NCI-H510A (cell line): ENCODE results near the gene ZNF839.
"Not testable (repeated sequence)": the region's sequence is repeated elsewhere in the genome, so short reads cannot be mapped to it uniquely, and the experiment has no call there.

Source experiments
- DNase-seq: peaks from one replicate; lab custom pipeline; 2025; lab: John Stamatoyannopoulos, UW

Gene ZNF839

DNA sequence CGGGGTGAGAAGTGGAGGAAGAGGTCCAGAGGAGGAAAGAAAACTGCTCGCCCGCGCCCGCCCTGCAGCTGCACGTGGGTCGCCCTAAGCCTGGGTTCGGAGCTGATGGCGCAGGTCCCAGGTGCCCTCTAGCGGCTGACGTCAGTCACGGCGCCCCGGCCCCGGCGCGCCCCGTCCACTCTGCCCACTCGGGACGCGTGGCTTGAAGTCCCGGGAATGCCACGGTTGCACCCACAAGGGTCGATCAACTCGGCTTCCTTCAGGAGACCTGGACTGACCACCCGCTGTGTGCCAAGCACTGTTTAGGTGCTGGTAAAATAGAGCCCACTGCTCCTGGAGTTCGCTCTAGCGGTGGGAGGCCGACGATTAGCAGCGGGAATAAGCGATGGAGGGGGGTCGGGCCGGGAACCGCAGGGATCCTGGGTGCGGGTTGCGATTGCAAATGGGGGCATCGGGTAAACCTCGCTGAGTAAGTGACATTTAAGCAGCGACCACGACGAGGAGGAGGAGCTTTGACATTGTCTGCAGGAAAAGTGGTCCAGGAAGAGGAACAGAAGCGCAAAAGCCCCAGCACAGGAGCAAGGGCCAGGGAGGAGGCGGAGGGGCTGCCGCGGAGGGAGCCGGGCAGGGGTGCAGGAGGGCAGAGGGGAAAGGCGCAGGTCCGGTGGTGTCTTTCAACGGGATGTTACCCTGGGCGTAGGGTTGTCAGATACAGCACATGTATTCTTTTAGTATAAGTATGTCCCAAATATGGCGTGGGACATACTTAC is 5.1 kb upstream of the ZNF839 start:
- DNase-seq: peak; percentile 58

- DNase-seq: no peak
These were observed 4.4 kb upstream of the ZNF839 start for GRCh38 chr14:102315121-102315520.

DNA sequence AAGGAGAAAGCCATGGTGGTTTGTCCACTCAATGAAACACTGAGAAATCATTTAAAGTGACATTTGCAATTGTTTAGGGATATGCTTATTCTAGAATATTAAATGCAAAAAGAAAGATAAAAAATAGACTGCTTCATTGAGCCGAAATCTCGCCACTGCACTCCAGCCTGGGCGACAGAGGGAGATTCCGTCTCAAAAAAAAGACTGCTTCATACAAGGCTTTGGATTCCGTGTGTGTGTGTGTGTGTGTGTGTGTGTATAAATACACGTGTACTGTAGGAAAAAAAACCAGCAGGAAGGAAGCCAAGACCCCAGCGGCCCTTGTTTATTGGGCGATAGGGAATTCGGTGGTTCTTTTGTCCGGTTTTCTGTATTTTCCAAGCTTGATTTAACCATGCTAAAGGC is 3.2 kb upstream of the ZNF839 start:
- DNase-seq: no peak

- DNase-seq: peak; percentile 85
These were observed 2.6 kb upstream of the ZNF839 start for GRCh38 chr14:102316743-102317563.

- DNase-seq: no peak
These were observed 1.8 kb upstream of the ZNF839 start for GRCh38 chr14:102317564-102318248.

DNA sequence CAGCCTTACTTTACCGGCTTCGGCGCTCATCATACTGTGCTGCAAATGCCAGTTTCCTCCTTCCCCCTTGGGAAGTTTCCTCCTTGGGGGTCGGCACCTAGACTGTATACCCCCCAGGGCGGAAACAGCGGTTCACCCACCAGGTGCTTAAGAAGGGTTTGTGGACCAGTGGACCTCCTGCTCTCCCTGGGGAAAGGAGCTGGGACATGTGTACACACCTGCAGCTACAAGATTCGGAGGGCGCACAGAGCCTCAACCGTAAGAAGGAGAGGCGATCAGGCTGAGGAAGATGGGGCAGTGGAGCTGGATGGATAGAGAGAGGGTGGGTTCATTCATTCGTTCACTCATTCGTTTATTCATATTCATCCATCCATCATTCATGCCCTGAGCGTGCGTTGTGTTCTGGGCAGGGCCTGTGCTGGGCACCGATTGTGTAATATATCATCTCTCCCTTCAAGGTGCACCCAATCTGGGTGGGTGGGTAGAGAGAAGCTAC is 717 bp upstream of the ZNF839 start:
- no peak for DNase-seq

DNA sequence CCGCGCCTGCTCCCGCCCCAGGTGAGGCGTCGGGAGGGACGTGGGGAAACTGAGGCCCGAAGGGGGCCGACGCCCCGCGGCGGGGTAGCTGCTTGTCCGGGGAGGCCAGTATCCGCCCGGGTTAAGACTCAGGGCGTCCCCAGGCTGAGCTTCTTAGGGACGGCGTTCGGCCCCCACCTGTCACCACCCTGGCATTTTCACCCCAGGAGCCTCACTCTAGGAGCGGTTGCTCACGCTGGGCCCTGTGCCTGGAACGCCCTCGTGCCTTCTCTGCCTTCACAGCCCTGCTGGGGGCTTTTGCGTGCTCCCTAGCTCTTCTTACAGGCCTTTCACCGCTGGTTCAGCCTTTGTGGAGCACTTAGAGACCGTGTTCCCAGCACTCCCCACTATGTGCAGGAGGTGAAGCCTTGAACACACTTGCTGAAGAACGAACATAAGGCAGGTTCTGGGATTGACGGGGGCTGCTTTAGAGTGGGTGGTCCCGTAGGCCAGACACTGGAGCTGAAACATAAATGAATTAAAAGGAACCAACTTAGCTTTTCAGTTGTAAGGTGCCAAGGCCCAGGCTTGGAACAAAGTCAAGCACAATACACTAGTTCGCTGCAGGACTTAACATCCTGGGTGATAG is 601 bp downstream of the ZNF839 start:
- no peak for DNase-seq

GRCh38 chr14:102320671-102321455 is 1.3 kb downstream of the ZNF839 start:
- DNase-seq: no peak

GRCh38 chr14:102321456-102322422 is 2.2 kb downstream of the ZNF839 start:
- no peak for DNase-seq

- no peak for DNase-seq
These were observed 3.6 kb downstream of the ZNF839 start for GRCh38 chr14:102323102-102323501.

- DNase-seq: no peak
These were observed 6.3 kb downstream of the ZNF839 start for GRCh38 chr14:102325791-102326345.

GRCh38 chr14:102326583-102326982 is 7.0 kb downstream of the ZNF839 start:
- no peak for DNase-seq

DNA sequence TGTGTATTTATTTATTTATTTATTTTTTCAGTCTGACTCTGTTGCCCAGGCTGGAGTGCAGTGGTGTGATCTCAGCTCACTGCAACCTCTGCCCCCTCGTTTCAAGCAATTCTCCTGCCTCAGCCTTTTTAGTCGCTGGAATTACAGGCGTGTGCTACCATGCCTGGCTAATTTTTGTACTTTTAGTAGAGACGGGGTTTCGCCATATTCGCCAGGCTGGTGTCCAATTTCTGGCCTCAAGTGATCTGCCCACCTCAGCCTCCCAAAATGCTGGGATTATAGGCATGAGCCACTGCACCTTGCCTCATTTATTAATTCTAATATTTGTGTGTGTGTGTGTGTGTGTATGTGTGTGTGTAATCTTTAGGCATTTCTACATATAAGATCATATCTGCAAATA is 9.8 kb downstream of the ZNF839 start:
- not testable (repeated sequence) for DNase-seq

GRCh38 chr14:102330806-102331205 is 11.3 kb downstream of the ZNF839 start:
- DNase-seq: no peak

DNA sequence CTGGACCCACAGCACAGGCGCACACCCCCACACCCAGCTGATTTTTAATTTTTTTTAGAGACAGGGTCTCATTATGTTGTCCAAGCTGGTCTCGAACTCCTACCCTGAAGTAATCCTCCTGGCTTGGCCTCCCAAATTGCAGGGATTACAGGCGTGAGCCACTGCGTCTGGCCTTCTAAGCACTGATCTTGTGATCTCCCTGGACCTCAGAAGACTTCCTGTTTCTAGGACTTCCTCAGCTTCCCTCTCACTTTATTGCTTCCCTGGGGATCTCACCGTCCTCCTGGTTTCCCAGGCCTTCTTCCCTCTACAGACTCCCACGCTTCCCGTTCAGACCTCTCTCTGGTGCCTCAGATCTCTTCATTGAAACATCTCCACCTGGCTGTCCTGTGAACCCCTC is 13.8 kb downstream of the ZNF839 start:
- DNase-seq: no peak

DNA sequence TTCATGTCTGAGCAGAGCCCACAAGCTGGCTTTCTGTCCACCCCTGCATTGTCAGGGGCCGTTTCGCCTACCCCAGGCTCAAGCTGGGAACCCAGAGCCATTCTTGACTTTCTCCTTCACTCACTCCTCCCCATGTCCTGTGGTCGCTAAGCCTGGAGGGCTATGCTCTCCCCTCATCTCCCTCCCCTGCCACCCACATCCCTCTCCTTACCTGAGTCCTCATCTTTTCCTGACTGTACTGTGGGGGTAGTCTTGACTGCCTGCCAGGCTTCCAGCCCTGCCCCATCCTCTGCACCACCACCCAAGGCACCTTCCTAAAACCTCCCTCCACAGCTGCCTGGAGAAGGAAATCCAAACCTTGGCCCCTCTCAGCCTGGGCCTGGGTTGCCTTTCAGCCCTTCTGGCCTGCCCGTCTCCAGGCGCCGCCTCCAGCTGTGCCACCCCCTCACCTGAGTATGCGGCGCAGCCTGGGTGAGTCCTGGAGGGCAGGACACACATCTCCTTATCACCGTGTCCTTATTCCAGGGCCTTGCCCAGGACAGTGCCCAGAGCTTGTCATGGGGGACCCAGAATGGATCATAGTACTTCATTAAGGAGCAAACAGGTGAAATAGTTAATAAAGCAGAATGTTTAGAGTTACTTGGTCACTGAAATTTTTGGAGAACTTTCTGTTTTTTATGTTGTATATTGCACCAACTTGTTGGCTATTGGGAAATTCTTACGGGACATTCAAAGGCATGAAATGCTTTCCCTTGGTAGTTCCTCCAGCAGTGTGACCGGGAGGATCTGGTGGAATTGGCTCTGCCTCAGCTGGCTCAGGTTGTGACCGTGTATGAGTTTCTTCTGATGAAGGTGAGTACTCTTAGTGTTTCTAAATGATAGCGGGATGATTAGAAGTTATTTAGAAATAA is 14.5 kb downstream of the ZNF839 start:
- no peak for DNase-seq

DNA sequence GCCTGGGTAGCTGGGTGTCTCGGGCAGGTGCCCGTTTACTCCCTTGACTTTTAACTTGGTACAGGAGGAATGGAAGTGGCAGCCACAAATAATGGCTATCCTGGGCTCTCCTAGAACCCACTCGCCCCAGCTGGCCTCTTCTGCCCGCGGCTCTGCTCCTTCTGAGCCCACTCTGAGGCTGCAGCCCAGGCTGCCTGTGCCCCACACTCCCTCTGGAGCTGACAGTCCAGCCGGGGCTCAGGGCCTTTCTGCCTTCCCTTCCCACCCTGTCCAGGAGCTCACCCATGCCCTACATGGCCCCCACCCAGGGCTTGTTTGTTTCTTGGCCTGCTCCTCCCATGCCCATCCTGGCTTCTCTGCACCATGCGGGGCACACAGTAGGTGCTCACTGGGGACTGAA is 15.6 kb downstream of the ZNF839 start:
- DNase-seq: no peak

DNA sequence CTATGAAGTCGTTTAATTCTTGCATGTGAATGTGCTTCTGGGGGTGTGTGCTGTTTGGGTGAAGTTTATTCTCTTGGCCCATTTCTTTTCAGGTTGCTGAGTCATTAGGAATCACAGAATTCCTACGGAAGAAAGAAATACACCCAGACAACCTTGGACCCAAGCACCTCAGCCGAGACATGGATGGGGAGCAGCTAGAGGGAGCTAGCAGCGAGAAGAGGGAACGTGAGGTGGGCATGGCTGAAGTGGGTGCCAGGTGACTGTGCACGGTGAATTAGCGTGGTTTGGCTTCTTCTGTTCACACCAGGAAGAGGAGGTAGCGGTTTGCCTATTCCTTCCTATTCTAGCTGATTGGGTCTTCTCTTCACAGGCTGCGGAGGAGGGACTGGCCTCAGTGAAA is 19.2 kb downstream of the ZNF839 start:
- DNase-seq: no peak

DNA sequence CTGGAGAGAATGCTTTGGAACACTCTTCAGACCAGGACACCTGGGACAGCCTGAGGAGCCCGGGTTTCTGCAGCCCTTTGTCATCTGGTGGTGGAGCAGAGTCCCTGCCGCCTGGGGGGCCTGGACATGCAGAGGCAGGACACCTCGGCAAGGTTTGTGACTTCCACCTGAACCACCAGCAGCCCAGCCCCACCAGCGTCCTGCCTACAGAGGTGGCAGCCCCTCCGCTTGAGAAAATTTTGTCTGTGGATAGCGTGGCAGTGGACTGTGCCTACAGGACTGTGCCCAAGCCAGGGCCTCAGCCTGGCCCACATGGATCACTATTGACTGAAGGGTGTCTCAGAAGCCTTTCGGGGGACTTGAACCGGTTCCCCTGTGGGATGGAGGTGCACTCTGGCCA is 22.0 kb downstream of the ZNF839 start:
- no peak for DNase-seq
